ENCODE results near the gene SPON1. TPM values are rescaled to one million over a fixed set of nuclear protein-coding genes. Genes with fewer than 3 reads are reported as not detected.

Gene SPON1
- total and polyA plus RNA-seq, 2 of the 8 experiments (the other 6 are each of a cell fraction or from before 2014, with no cell fraction given) = 1.5 to 5.4 TPM

DNA sequence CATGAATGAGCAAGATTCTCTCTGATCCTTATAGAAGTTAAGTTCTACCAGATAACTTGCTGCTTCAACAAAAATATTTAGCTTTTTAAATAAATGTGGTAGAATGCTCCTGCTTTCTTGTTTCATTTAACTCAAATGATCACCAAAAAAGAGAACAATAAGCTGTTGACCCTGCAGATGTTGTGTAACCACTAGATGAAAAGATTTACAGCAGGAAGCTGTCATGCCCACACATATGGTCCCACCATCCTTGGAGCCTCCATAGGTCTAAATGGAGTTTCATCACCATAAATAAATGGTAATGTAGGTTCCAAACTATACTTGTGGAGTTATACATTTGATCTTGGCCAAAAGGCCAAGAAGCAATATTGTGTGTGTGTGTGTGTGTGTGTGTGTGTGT is 277.7 kb downstream of the SPON1 start:
- ChIA-PET CTCF (ENCODE audit: partially characterized antibody) (interaction anchor here (0.6 to 3.6 kb wide), 8 partner anchors 8 to 468 kb away, joined by 3 to 10 read pairs (median 5); no protein-coding TSS in a partner anchor), POLR2A (ENCODE audit: partially characterized antibody) (no interaction called here)
- no peak overlapping the region for H3K4me2 ChIP-seq (ENCODE audit: insufficient read depth in 1 of 2, low read depth in 2 of 2, low read length in 2 of 2)

More for the DNA sequence above, 277.7 kb downstream of the SPON1 start:
- Histone ChIP-seq H2AFZ (ENCODE audit: low read length) (no peak overlapping the region), H2BK20ac (ENCODE audit: low read length) (no peak overlapping the region), H2BK5ac (ENCODE audit: low read depth, low read length) (no peak overlapping the region), H3K4ac (replicated peaks; ENCODE audit: insufficient read length, low read depth, low read length) (no peak overlapping the region), H4K8ac (ENCODE audit: extremely low read depth, insufficient read depth, low read length) (no peak overlapping the region), H3K14ac (ENCODE audit: insufficient read length) (no peak overlapping the region), H4K20me1 (replicated peaks in 1 of 2; ENCODE audit: control insufficient read depth in 1 of 2, insufficient read depth in 2 of 2, low read length in 2 of 2) (no peaks in the 10 kb centered on the region), H3K18ac (ENCODE audit: extremely low read depth, low read length) (no peak overlapping the region), H3K23ac (ENCODE audit: insufficient read length) (no peak overlapping the region), H3K4me1 (replicated peaks in 1 of 4; ENCODE audit: control insufficient read depth in 3 of 4, insufficient read depth in 4 of 4, low read length in 3 of 4) (no peaks in the 10 kb centered on the region), H2BK120ac (replicated peaks; ENCODE audit: low read depth, low read length) (no peak overlapping the region), H3K27me3 (replicated peaks in 1 of 4; ENCODE audit: control insufficient read depth in 3 of 4, extremely low read depth in 1 of 4, insufficient read depth in 3 of 4, low read length in 3 of 4) (peaks cover 0 to 3% (median 0%) of the 10 kb centered on the region in 4 experiments; a peak in 1 of 7 replicates), H3K4me3 (ENCODE audit: extremely low read depth in 1 of 4, insufficient read depth in 2 of 4, low read depth in 3 of 4, low read length in 4 of 4) (no peak overlapping the region), H3K27ac (ENCODE audit: low read depth, low read length) (no peak overlapping the region), H3K9me3 (ENCODE audit: insufficient read depth in 2 of 2, low read depth in 1 of 2, low read length in 1 of 2) (no peaks in the 10 kb centered on the region), H2BK15ac (ENCODE audit: low read length) (no peak overlapping the region), H2AK5ac (ENCODE audit: low read depth, low read length) (no peak overlapping the region), H3K23me2 (ENCODE audit: low read depth, low read length) (peaks cover 3% of the 10 kb centered on the region; the same call in 1 of the 2 replicates), H3K36me3 (ENCODE audit: control insufficient read depth in 2 of 4, insufficient read depth in 4 of 4, low read length in 3 of 4) (no peaks in the 10 kb centered on the region), H3K56ac (replicated peaks; ENCODE audit: insufficient read length, low read depth, low read length) (no peak overlapping the region), H3K79me2 (ENCODE audit: control insufficient read depth in 1 of 2, insufficient read depth in 2 of 2, low read length in 2 of 2) (no peaks in the 10 kb centered on the region), H3K9ac (replicated peaks in 1 of 4; ENCODE audit: extremely low read depth in 1 of 4, low read depth in 3 of 4, low read length in 3 of 4) (no peak overlapping the region), H3K79me1 (ENCODE audit: low read depth, low read length) (no peaks in the 10 kb centered on the region), H4K5ac (ENCODE audit: insufficient read length, low read depth, low read length) (no peak overlapping the region), H4K91ac (replicated peaks; ENCODE audit: insufficient read length, low read length) (no peak overlapping the region), H2BK12ac (ENCODE audit: low read depth, low read length) (no peak overlapping the region)
- DNase-seq (ENCODE audit: low read depth in 1 of 2, low spot score in 2 of 2) (no peak), FAIRE-seq (no peak)
- no peak for TF ChIP-seq MAFK (IDR thresholded peaks at IDR 0.05; ENCODE audit: low read depth, low read length)
- TF ChIP-seq JUN (IDR thresholded peaks at IDR 0.05; ENCODE audit: low read depth, low read length) = no peak
- TF ChIP-seq, protein P1, sequence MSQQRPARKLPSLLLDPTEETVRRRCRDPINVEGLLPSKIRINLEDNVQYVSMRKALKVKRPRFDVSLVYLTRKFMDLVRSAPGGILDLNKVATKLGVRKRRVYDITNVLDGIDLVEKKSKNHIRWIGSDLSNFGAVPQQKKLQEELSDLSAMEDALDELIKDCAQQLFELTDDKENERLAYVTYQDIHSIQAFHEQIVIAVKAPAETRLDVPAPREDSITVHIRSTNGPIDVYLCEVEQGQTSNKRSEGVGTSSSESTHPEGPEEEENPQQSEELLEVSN (IDR thresholded peaks at IDR 0.05) = no peak
- TF ChIP-seq SP2 (IDR thresholded peaks at IDR 0.05; ENCODE audit: low read length) = no peak
- no peak for TF ChIP-seq GABPA (IDR thresholded peaks at IDR 0.05; ENCODE audit: borderline replicate concordance, insufficient read depth, low read length)
- TF ChIP-seq CTBP2 (IDR thresholded peaks at IDR 0.05; ENCODE audit: borderline replicate concordance, insufficient read depth, insufficient read length, low read length) = no peak
- TF ChIP-seq BCL11A (IDR thresholded peaks at IDR 0.05; ENCODE audit: low read depth in 2 of 2, low read length in 2 of 2) = no peak
- no peak for TF ChIP-seq SIN3A (conservative IDR thresholded peaks at IDR 0.05 in 1 of 2, IDR thresholded peaks at IDR 0.05 in 1 of 2; ENCODE audit: low read depth in 1 of 2, low read length in 2 of 2)
- TF ChIP-seq EP300 (IDR thresholded peaks at IDR 0.05; ENCODE audit: borderline replicate concordance in 1 of 2, low read depth in 2 of 2, low read length in 2 of 2) = no peak
- TF ChIP-seq, protein P2, sequence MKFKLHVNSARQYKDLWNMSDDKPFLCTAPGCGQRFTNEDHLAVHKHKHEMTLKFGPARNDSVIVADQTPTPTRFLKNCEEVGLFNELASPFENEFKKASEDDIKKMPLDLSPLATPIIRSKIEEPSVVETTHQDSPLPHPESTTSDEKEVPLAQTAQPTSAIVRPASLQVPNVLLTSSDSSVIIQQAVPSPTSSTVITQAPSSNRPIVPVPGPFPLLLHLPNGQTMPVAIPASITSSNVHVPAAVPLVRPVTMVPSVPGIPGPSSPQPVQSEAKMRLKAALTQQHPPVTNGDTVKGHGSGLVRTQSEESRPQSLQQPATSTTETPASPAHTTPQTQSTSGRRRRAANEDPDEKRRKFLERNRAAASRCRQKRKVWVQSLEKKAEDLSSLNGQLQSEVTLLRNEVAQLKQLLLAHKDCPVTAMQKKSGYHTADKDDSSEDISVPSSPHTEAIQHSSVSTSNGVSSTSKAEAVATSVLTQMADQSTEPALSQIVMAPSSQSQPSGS (IDR thresholded peaks at IDR 0.05; ENCODE audit: low read length) = no peak
